Measurements from ENCODE around the gene NFYA.

The NFYA gene

DNA sequence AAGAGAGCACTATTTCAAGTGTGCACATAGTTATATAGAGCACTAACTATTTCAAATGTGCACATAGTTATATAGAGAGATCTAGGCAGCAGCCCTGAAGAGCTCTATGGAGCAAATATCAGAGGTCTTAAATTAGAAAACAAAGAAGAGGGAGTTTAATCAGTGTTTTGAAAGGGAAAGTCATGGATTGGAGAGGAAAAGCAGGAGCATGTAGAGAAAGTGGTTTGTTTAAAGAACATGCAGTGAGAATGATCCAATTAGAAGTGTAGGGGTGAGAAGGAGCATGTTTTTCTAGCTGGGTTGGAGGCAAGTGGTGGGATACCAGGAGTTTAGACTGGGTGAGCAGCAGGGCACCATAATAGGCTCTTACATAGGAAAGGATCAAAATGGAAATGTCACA is 64.1 kb downstream of the NFYA start:
- H3K4me3 ChIP-seq (ENCODE audit: low read depth, low read length): no peak overlapping the region
- TF ChIP-seq, protein P1, sequence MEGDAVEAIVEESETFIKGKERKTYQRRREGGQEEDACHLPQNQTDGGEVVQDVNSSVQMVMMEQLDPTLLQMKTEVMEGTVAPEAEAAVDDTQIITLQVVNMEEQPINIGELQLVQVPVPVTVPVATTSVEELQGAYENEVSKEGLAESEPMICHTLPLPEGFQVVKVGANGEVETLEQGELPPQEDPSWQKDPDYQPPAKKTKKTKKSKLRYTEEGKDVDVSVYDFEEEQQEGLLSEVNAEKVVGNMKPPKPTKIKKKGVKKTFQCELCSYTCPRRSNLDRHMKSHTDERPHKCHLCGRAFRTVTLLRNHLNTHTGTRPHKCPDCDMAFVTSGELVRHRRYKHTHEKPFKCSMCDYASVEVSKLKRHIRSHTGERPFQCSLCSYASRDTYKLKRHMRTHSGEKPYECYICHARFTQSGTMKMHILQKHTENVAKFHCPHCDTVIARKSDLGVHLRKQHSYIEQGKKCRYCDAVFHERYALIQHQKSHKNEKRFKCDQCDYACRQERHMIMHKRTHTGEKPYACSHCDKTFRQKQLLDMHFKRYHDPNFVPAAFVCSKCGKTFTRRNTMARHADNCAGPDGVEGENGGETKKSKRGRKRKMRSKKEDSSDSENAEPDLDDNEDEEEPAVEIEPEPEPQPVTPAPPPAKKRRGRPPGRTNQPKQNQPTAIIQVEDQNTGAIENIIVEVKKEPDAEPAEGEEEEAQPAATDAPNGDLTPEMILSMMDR (IDR thresholded peaks at IDR 0.05; ENCODE audit: borderline replicate concordance, insufficient read depth, low read depth, low read length): no peak

DNA sequence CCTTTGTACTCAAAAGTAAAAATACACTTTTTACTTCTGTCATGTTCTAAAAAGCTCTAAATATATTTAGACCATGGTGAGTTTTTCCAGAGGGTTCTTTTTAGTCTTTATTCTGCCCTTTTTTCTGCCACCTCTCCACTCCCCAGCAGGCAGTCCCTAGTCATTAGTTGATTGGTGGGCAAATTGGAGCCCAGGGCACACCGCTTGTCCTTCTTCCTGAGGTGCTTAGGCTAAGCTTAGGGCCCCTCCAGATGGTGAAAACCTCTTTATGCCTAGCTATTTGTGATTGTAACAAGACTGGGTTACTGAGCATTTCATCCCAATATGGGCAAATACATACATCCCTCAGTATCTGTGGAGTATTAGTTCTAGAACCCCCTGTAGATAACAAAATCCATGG is 75.1 kb downstream of the NFYA start:
- TF ChIP-seq, protein P1 (IDR thresholded peaks at IDR 0.05; ENCODE audit: borderline replicate concordance, insufficient read depth, low read depth, low read length): no peak
- no peak overlapping the region for H3K4me3 ChIP-seq (ENCODE audit: low read depth, low read length)
